GM18868 (cell line): Measurements from ENCODE around the gene ME2.
"Not testable (repeated sequence)": the region's sequence is repeated elsewhere in the genome, so short reads cannot be mapped to it uniquely, and the experiment has no call there.

Experiments used
- ATAC-seq: cut with Tn5 transposase; IDR thresholded peaks from one replicate; pipeline ENCODE4 v1.9.1; 2021; ENCODE audit warnings: mild to moderate bottlenecking, moderate library complexity; ENCODE audit not compliant: unreplicated experiment

ME2 gene

GRCh38 chr18:50878345-50879301 lies at the start of gene ME2:
Gene ME2, plus strand, starts transcription at chr18:50879118. Its CDS starts 16,703 bp downstream, at chr18:50895821.
- peak; percentile 94 for ATAC-seq

- no peak for ATAC-seq
Observed at GRCh38 chr18:50829644-50830043, 49.3 kb upstream of the ME2 start.

- peak; percentile 53 for ATAC-seq
Observed at GRCh38 chr18:50830544-50830943, 48.4 kb upstream of the ME2 start.

- ATAC-seq, result peak; percentile 76
Observed at GRCh38 chr18:50832754-50833153, 46.2 kb upstream of the ME2 start.

GRCh38 chr18:50833496-50833895 lies 45.4 kb upstream of the ME2 start:
- not testable (repeated sequence) for ATAC-seq

- ATAC-seq, result peak; percentile 55
Observed at GRCh38 chr18:50836521-50836957, 42.4 kb upstream of the ME2 start.

GRCh38 chr18:50839341-50839740 lies 39.6 kb upstream of the ME2 start:
- ATAC-seq, result no peak

GRCh38 chr18:50839996-50840395 lies 38.9 kb upstream of the ME2 start:
- no peak for ATAC-seq

- ATAC-seq, result no peak
Observed at GRCh38 chr18:50842846-50843245, 36.1 kb upstream of the ME2 start.

- no peak for ATAC-seq
Observed at GRCh38 chr18:50844554-50844953, 34.4 kb upstream of the ME2 start.

GRCh38 chr18:50844960-50845359 lies 34.0 kb upstream of the ME2 start:
- ATAC-seq, result no peak

GRCh38 chr18:50847192-50847591 lies 31.7 kb upstream of the ME2 start:
- no peak for ATAC-seq

- no peak for ATAC-seq
Observed at GRCh38 chr18:50848061-50848551, 30.8 kb upstream of the ME2 start.

GRCh38 chr18:50848991-50849390 lies 29.9 kb upstream of the ME2 start:
- no peak for ATAC-seq

- no peak for ATAC-seq
Observed at GRCh38 chr18:50849419-50849821, 29.5 kb upstream of the ME2 start.

- no peak for ATAC-seq
Observed at GRCh38 chr18:50850307-50851065, 28.4 kb upstream of the ME2 start.

GRCh38 chr18:50853863-50854271 lies 25.1 kb upstream of the ME2 start:
- ATAC-seq, result no peak

GRCh38 chr18:50855976-50856757 lies 22.8 kb upstream of the ME2 start:
- no peak for ATAC-seq

- ATAC-seq, result not testable (repeated sequence)
Observed at GRCh38 chr18:50857166-50857565, 21.8 kb upstream of the ME2 start.

- ATAC-seq, result no peak
Observed at GRCh38 chr18:50857694-50858093, 21.2 kb upstream of the ME2 start.
